Measurements from ENCODE around the gene COL23A1. TPM values are rescaled to one million over a fixed set of nuclear protein-coding genes. Genes with fewer than 3 reads are reported as not detected.

COL23A1 gene
- total RNA-seq, 1 experiment from 2014 or later = not detected

GRCh38 chr5:178396796-178397720 lies 193.1 kb downstream of the COL23A1 start:
- CTCF ChIA-PET = no interaction called here
- no peaks in the 10 kb centered on the region for H3K9me3 ChIP-seq (ENCODE audit: low read length)
- ATAC-seq (no peak), DNase-seq (no peak)
- H3K27me3 ChIP-seq (ENCODE audit: low read length) = peaks cover 35% of the 10 kb centered on the region
- no peaks in the 10 kb centered on the region for H3K4me1 ChIP-seq (ENCODE audit: insufficient read depth, low read length)
- POLR2A ChIA-PET (ENCODE audit: unreplicated experiment) = no interaction called here
- H3K4me3 ChIP-seq (ENCODE audit: low read length) = no peak overlapping the region
- H3K9me2 ChIP-seq (replicated peaks; ENCODE audit: low read length) = no peaks in the 10 kb centered on the region
- no TSS peak for BruUV-seq (replicated peaks)
- no peaks in the 10 kb centered on the region for H3F3A ChIP-seq (ENCODE audit: low read length, unreplicated experiment)
- H3K79me2 ChIP-seq (ENCODE audit: low read length) = no peaks in the 10 kb centered on the region
- H2AFZ ChIP-seq (ENCODE audit: low read length) = no peak overlapping the region
- H3K27ac ChIP-seq (ENCODE audit: low read length) = no peak overlapping the region
- H4K20me1 ChIP-seq (ENCODE audit: low read length) = no peaks in the 10 kb centered on the region
- no peaks in the 10 kb centered on the region for H3K36me3 ChIP-seq (ENCODE audit: low read depth, low read length)
- TF ChIP-seq EZH2phosphoT487 (IDR thresholded peaks at IDR 0.05; ENCODE audit: borderline replicate concordance, low read length) (no peak), CTCF (conservative IDR thresholded peaks at IDR 0.05; ENCODE audit: low read depth, low read length) (no peak), EZH2 (IDR thresholded peaks at IDR 0.05; ENCODE audit: low read length, unreplicated experiment) (no peak)
- intact Hi-C loops (cut with micrococcal nuclease) = no loop called here
- no peak overlapping the region for H3K9ac ChIP-seq (ENCODE audit: low read length)
- H3K4me2 ChIP-seq (ENCODE audit: low read length) = no peak overlapping the region

DNA sequence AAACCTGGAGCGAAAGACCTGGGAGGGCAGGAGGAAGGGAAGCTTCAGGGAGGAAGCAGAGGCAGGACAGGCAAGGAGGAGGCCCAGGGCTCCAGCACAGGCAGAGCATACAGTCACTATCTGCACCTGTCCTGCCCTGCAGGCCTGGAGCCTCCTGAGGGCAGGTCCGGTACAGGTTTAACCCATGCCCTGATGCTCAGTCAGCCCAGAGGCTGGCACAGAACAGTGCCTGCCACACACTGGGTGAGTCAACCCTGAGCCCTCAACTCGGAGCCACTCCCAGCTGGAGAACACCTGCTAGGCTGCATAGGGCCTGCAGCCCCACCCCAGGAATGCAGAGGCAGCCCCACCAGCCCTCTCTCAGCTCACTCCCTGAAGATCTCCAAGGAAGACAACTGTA lies 196.1 kb downstream of the COL23A1 start:
- ATAC-seq (peak; percentile 38; the same call in 1 of the 2 replicates), DNase-seq (peak; percentile 25)
- H3K9me3 ChIP-seq (ENCODE audit: low read length) = no peaks in the 10 kb centered on the region
- ChIA-PET CTCF (no interaction called here), POLR2A (ENCODE audit: unreplicated experiment) (no interaction called here)
- no peak overlapping the region for H2AFZ ChIP-seq (ENCODE audit: low read length)
- H3K9ac ChIP-seq (ENCODE audit: low read length) = no peak overlapping the region
- TF ChIP-seq CTCF (conservative IDR thresholded peaks at IDR 0.05; ENCODE audit: low read depth, low read length) = no peak
- TF ChIP-seq EZH2phosphoT487 (IDR thresholded peaks at IDR 0.05; ENCODE audit: borderline replicate concordance, low read length) = no peak
- no peak for TF ChIP-seq EZH2 (IDR thresholded peaks at IDR 0.05; ENCODE audit: low read length, unreplicated experiment)
- no peaks in the 10 kb centered on the region for H3K79me2 ChIP-seq (ENCODE audit: low read length)
- H3K4me3 ChIP-seq (ENCODE audit: low read length) = no peak overlapping the region
- H3K4me1 ChIP-seq (ENCODE audit: insufficient read depth, low read length) = no peaks in the 10 kb centered on the region
- no TSS peak for BruUV-seq (replicated peaks)
- intact Hi-C loops (cut with micrococcal nuclease) = no loop called here
- H3K27ac ChIP-seq (ENCODE audit: low read length) = no peak overlapping the region
- H4K20me1 ChIP-seq (ENCODE audit: low read length) = no peaks in the 10 kb centered on the region
- peaks cover 54% of the 10 kb centered on the region for H3K27me3 ChIP-seq (ENCODE audit: low read length)
- H3K9me2 ChIP-seq (replicated peaks; ENCODE audit: low read length) = no peaks in the 10 kb centered on the region
- H3K4me2 ChIP-seq (ENCODE audit: low read length) = no peak overlapping the region
- no peaks in the 10 kb centered on the region for H3F3A ChIP-seq (ENCODE audit: low read length, unreplicated experiment)
- H3K36me3 ChIP-seq (ENCODE audit: low read depth, low read length) = no peaks in the 10 kb centered on the region

DNA sequence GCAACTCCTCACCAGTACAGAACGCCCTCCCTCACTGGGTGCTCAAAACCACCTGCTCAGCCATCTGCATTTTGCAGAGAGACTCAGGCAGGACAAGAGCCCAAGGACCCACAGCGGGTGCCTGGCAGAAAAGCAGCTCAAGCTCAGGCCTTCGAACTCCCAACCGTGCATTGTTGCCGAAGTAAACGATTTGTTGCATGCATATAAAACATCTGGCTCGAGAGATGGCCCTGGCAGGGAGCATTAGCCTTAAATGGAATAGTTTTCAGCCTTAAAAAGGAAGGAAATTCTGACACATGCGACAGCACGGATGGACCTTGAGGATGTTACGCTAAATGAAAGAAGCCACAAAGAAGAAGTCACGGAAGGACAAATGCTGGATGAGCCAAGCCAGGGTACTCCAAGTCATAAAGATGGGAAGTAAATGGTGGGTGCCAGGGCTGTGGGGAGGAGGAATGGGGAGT lies 197.2 kb downstream of the COL23A1 start:
- TF ChIP-seq EZH2 (IDR thresholded peaks at IDR 0.05; ENCODE audit: low read length, unreplicated experiment) (no peak), EZH2phosphoT487 (IDR thresholded peaks at IDR 0.05; ENCODE audit: borderline replicate concordance, low read length) (no peak), CTCF (conservative IDR thresholded peaks at IDR 0.05; ENCODE audit: low read depth, low read length) (no peak)
- no peaks in the 10 kb centered on the region for H3F3A ChIP-seq (ENCODE audit: low read length, unreplicated experiment)
- peaks cover 59% of the 10 kb centered on the region for H3K27me3 ChIP-seq (ENCODE audit: low read length)
- POLR2A ChIA-PET (ENCODE audit: unreplicated experiment) = no interaction called here
- CTCF ChIA-PET = no interaction called here
- ATAC-seq (no peak), DNase-seq (no peak)
- H4K20me1 ChIP-seq (ENCODE audit: low read length) = no peaks in the 10 kb centered on the region
- H3K36me3 ChIP-seq (ENCODE audit: low read depth, low read length) = no peaks in the 10 kb centered on the region
- no peaks in the 10 kb centered on the region for H3K9me2 ChIP-seq (replicated peaks; ENCODE audit: low read length)
- H3K9me3 ChIP-seq (ENCODE audit: low read length) = no peaks in the 10 kb centered on the region
- no peak overlapping the region for H3K4me2 ChIP-seq (ENCODE audit: low read length)
- intact Hi-C loops (cut with micrococcal nuclease) = no loop called here
- no peak overlapping the region for H3K4me3 ChIP-seq (ENCODE audit: low read length)
- no peaks in the 10 kb centered on the region for H3K4me1 ChIP-seq (ENCODE audit: insufficient read depth, low read length)
- no peak overlapping the region for H3K27ac ChIP-seq (ENCODE audit: low read length)
- BruUV-seq (replicated peaks) = no TSS peak
- no peak overlapping the region for H2AFZ ChIP-seq (ENCODE audit: low read length)
- H3K79me2 ChIP-seq (ENCODE audit: low read length) = no peaks in the 10 kb centered on the region
- no peak overlapping the region for H3K9ac ChIP-seq (ENCODE audit: low read length)

Measured in PC-3 (cell line).